Hematopoietic multipotent progenitor cell (in vitro differentiated cells): Measurements from ENCODE around the gene CDH20. TPM values are rescaled to one million over a fixed set of nuclear protein-coding genes. Genes with fewer than 3 reads are reported as not detected.
A peak's percentile ranks its signal among the peaks of the same experiment; 100 is the strongest.

ENCODE experiments used
- DNase-seq, 3 donors: peaks; one replicate each; pipeline ENCODE4 v3.0.0-alpha.2; 2011 to 2015; ENCODE audit warnings: low read depth in 2 of 3, low spot score in 2 of 3
- total RNA-seq: library from RNA; depleted of rRNA; stranded (reverse); fragments of >200 nt; gene quantifications from one replicate; pipeline ENCODE4 v1.2.3, GENCODE V29; 2012

CDH20 gene
- total RNA-seq, 1 donor, result 0.27 TPM

GRCh38 chr18:61503688-61504087, 170.5 kb downstream of the CDH20 start:
- DNase-seq, result no peak

GRCh38 chr18:61528961-61529360, 195.7 kb downstream of the CDH20 start:
- no peak for DNase-seq

GRCh38 chr18:61530681-61531080, 197.5 kb downstream of the CDH20 start:
- DNase-seq, result no peak

- DNase-seq, result no peak
Measured at GRCh38 chr18:61531182-61531581, 198.0 kb downstream of the CDH20 start.

GRCh38 chr18:61531891-61532290, 198.7 kb downstream of the CDH20 start:
- no peak for DNase-seq

- no peak for DNase-seq
Measured at GRCh38 chr18:61535401-61535800, 202.2 kb downstream of the CDH20 start.

GRCh38 chr18:61541673-61542072, 208.4 kb downstream of the CDH20 start:
- no peak for DNase-seq

- no peak for DNase-seq
Measured at GRCh38 chr18:61542596-61542995, 209.4 kb downstream of the CDH20 start.

GRCh38 chr18:61543518-61543917, 210.3 kb downstream of the CDH20 start:
- no peak for DNase-seq

- no peak for DNase-seq
Measured at GRCh38 chr18:61544178-61544577, 210.9 kb downstream of the CDH20 start.

GRCh38 chr18:61545281-61546245, 212.3 kb downstream of the CDH20 start:
- no peak for DNase-seq

GRCh38 chr18:61546590-61546989, 213.4 kb downstream of the CDH20 start:
- no peak for DNase-seq

- DNase-seq, result no peak
Measured at GRCh38 chr18:61549416-61549815, 216.2 kb downstream of the CDH20 start.

GRCh38 chr18:61549889-61550288, 216.7 kb downstream of the CDH20 start:
- no peak for DNase-seq

GRCh38 chr18:61551586-61551985, 218.4 kb downstream of the CDH20 start:
- DNase-seq, result peak in 2 of 3 donors; percentile 42 to 64

GRCh38 chr18:61553045-61553659, 219.9 kb downstream of the CDH20 start:
- DNase-seq, result no peak

GRCh38 chr18:61554117-61554776, 221.0 kb downstream of the CDH20 start:
- peak in 2 of 3 donors; percentile 3 to 53 for DNase-seq

- DNase-seq, result no peak
Measured at GRCh38 chr18:61554946-61555361, 221.7 kb downstream of the CDH20 start.

GRCh38 chr18:61556316-61556715, 223.1 kb downstream of the CDH20 start:
- DNase-seq, result no peak

- peak in 1 of 3 donors; percentile 59 for DNase-seq
Measured at GRCh38 chr18:61556862-61557261, 223.6 kb downstream of the CDH20 start.

- DNase-seq, result no peak
Measured at GRCh38 chr18:61569176-61569892, 236.1 kb downstream of the CDH20 start.
